GM12878 (cell line): Measurements from ENCODE around the gene SNCG. TPM values are rescaled to one million over a fixed set of nuclear protein-coding genes. Genes with fewer than 3 reads are reported as not detected.
"Not testable (repeated sequence)": the region's sequence is repeated elsewhere in the genome, so short reads cannot be mapped to it uniquely, and the experiment has no call there.

Experiments used
- ATAC-seq: fragments of 200-7000 bp; cut with Tn5 transposase; 3 replicates; pipeline ENCODE4 v1.9.1; 2020; ENCODE audit warnings: mild to moderate bottlenecking, moderate library complexity
- BruUV-seq: library from RNA; stranded (reverse); fragments of 400-500 nt; replicated peaks from 2 replicates; lab custom pipeline; 2021; lab: Mats Ljungman, UMichigan
- CTCF ChIA-PET: fragments of 300-600 bp; sonication (Branson Sonifier 250); formaldehyde crosslinking; extraction: SDS; loops from one replicate; lab custom pipeline; 2021; ENCODE audit warnings: inconsistent platforms; lab: Yijun Ruan, JAX
- POLR2A ChIA-PET: fragments of 350-600 bp; formaldehyde crosslinking; extraction: SDS; loops from one replicate; lab custom pipeline; 2021; ENCODE audit warnings: inconsistent platforms; lab: Charles Lee
- RAD21 ChIA-PET: fragments of 300-600 bp; sonication (Branson Sonifier 250); formaldehyde crosslinking; loops from one replicate; lab custom pipeline; 2023; ENCODE audit warnings: antibody characterized with exemption; ENCODE audit not compliant: unreplicated experiment; lab: Charles Lee
- SMC1A ChIA-PET: fragments of 300-600 bp; sonication (Branson Sonifier 250); formaldehyde crosslinking; loops from one replicate; lab custom pipeline; 2023; ENCODE audit not compliant: unreplicated experiment, uncharacterized antibody; lab: Charles Lee
- DNase-seq: peaks from one replicate; pipeline ENCODE4 v3.0.0-alpha.2; 2011; ENCODE audit warnings: low read depth, low spot score
- FAIRE-seq: peaks from 3 replicates; lab custom pipeline; 2011; peaks lifted over from hg19 to GRCh38; lab: Jason Lieb, UNC
- H2AFZ ChIP-seq: 2 replicates; pipeline ENCODE4 v1.6.0; 2011; ENCODE audit warnings: low read depth, low read length, control low read depth; ENCODE audit not compliant: control insufficient read depth
- H3K27ac ChIP-seq: 2 replicates; pipeline ENCODE4 v1.5.1; 2011; ENCODE audit warnings: control low read depth; ENCODE audit not compliant: control insufficient read depth, insufficient read depth
- H3K27me3 ChIP-seq, 2 experiments: replicated peaks in 1 of 2; 2 replicates each; pipeline versions ENCODE4 v1.6.0 to v1.6.1; 2011; ENCODE audit warnings: low read length in 1 of 2; ENCODE audit not compliant: control insufficient read depth in 2 of 2, insufficient read depth in 2 of 2
- H3K36me3 ChIP-seq, 2 experiments: 2 replicates each; pipeline ENCODE4 v1.5.1; 2011; ENCODE audit warnings: low read length in 1 of 2; ENCODE audit not compliant: control insufficient read depth in 2 of 2, insufficient read depth in 2 of 2
- H3K4me1 ChIP-seq: 2 replicates; pipeline ENCODE4 v1.6.1; 2011; ENCODE audit warnings: mild to moderate bottlenecking, low read length, moderate library complexity, mixed read lengths; ENCODE audit not compliant: control insufficient read depth, insufficient read depth
- H3K4me2 ChIP-seq: 2 replicates; pipeline ENCODE4 v1.6.0; 2011; ENCODE audit warnings: control low read depth; ENCODE audit not compliant: control insufficient read depth, insufficient read depth
- H3K4me3 ChIP-seq: fragments of 200-600 bp; sonication (generic); 2 replicates; pipeline ENCODE4 v1.5.1; 2016
- H3K79me2 ChIP-seq: 2 replicates; pipeline ENCODE4 v1.6.0; 2011; ENCODE audit warnings: low read length; ENCODE audit not compliant: control insufficient read depth, insufficient read depth
- H3K9ac ChIP-seq: 2 replicates; pipeline ENCODE4 v1.8.0; 2011; ENCODE audit warnings: low read length, control low read depth, mixed read lengths; ENCODE audit not compliant: control insufficient read depth, insufficient read depth
- H3K9me3 ChIP-seq: replicated peaks from 3 replicates; pipeline ENCODE4 v1.5.1; 2011; ENCODE audit warnings: mild to moderate bottlenecking, low read length; ENCODE audit not compliant: control insufficient read depth, insufficient read depth
- H4K20me1 ChIP-seq: 2 replicates; pipeline ENCODE4 v1.6.0; 2011; ENCODE audit not compliant: control insufficient read depth, insufficient read depth
- CHD2 ChIP-seq: IDR thresholded peaks from 2 replicates; pipeline ENCODE4 v1.6.1; 2011; ENCODE audit warnings: low read depth, low read length, improper control_type of control experiment, borderline replicate concordance
- JUND ChIP-seq: IDR thresholded peaks from 2 replicates; pipeline ENCODE4 v1.6.1; 2012; ENCODE audit warnings: low read depth, mild to moderate bottlenecking, low read length, improper control_type of control experiment, moderate library complexity
- NRF1 ChIP-seq: conservative IDR thresholded peaks from 2 replicates; pipeline ENCODE4 v1.6.1; 2011; ENCODE audit warnings: mild to moderate bottlenecking, low read depth, low read length, improper control_type of control experiment
- POLR2A ChIP-seq: IDR thresholded peaks from 2 replicates; pipeline ENCODE4 v1.6.1; 2011; ENCODE audit warnings: low read depth, mild to moderate bottlenecking, low read length
- RAD21 ChIP-seq: IDR thresholded peaks from 2 replicates; pipeline ENCODE4 v1.6.1; 2011; ENCODE audit warnings: mild to moderate bottlenecking, low read depth, low read length, moderate library complexity; ENCODE audit not compliant: insufficient read depth
- RCOR1 ChIP-seq: conservative IDR thresholded peaks from 2 replicates; pipeline ENCODE4 v1.6.1; 2012; ENCODE audit warnings: low read depth, low read length, improper control_type of control experiment
- YBX1 ChIP-seq: fragments of 450-650 bp; IDR thresholded peaks from 2 replicates; pipeline ENCODE4 v1.6.1; 2016; ENCODE audit warnings: antibody characterized with exemption
- ZZZ3 ChIP-seq: IDR thresholded peaks from 2 replicates; pipeline ENCODE4 v1.6.1; 2011; ENCODE audit warnings: low read depth; ENCODE audit not compliant: control insufficient read depth, insufficient read length
- WGBS: methylation state at CpG from one replicate; pipeline ENCODE4 v1.1.6; 2016; ENCODE audit warnings: low lambda C conversion rate; ENCODE audit not compliant: insufficient replicate concordance, insufficient coverage; ENCODE audit errors: missing lambda C conversion rate; 5-methylcytosine and 5-hydroxymethylcytosine counted together
- in situ Hi-C: fragments of 300-500 bp; cut with MboI; formaldehyde crosslinking; loops from 9 replicates; pipeline ENCODE4 v1.14.3; 2018; ENCODE audit warnings: mixed read lengths
- intact Hi-C: fragments of 100-400 bp; cut with micrococcal nuclease; formaldehyde crosslinking; loops from one replicate; pipeline ENCODE4 v1.14.2; 2022; ENCODE audit not compliant: unreplicated experiment
- polyA plus RNA-seq, 11 experiments: library from polyadenylated mRNA; depleted of rRNA in 4 of 11; unstranded in 6 of 11; stranded (reverse) in 5 of 11; fragments of >200 nt; fragmentation: Nextera tagmentation in 4 of 11; fragmentation: Illumina TruSeq in 1 of 11; extraction: Ambion mirVana in 4 of 11; extraction: Trizol in 1 of 11; gene quantifications; 1 replicate in 1 of 11; 2 replicates in 10 of 11; pipeline versions ENCODE4 v1.2.1 to v1.2.3, GENCODE V29; 2011 to 2016; ENCODE audit warnings: inconsistent platforms in 2 of 11, missing spikeins in 2 of 11, low read depth in 1 of 11
- total RNA-seq, 4 experiments: library from RNA; depleted of rRNA in 3 of 4; stranded (reverse); fragments of >200 nt in 3 of 4; fragmentation: Illumina TruSeq in 1 of 4; extraction: Trizol in 1 of 4; gene quantifications; 2 replicates each; pipeline versions ENCODE4 v1.2.1 to v1.2.3, GENCODE V29; 2013 to 2021
- TF ChIP-seq, protein P1 (sequence below): fragments of 150-350 bp; IDR thresholded peaks from 2 replicates; pipeline ENCODE4 v1.6.1; 2016; ENCODE audit warnings: low read depth, low read length
- TF ChIP-seq, protein P2 (sequence below): IDR thresholded peaks from 2 replicates; pipeline ENCODE4 v1.6.1; 2011; ENCODE audit warnings: low read depth, mild to moderate bottlenecking, low read length, moderate library complexity, borderline replicate concordance; ENCODE audit errors: extremely low read depth

The SNCG gene
- total and polyA plus RNA-seq, 10 of the 15 experiments (the other 5 are each of a cell fraction or from before 2014, with no cell fraction given), result 0.22 to 1.3 (median 0.42) TPM; not detected in 6

DNA sequence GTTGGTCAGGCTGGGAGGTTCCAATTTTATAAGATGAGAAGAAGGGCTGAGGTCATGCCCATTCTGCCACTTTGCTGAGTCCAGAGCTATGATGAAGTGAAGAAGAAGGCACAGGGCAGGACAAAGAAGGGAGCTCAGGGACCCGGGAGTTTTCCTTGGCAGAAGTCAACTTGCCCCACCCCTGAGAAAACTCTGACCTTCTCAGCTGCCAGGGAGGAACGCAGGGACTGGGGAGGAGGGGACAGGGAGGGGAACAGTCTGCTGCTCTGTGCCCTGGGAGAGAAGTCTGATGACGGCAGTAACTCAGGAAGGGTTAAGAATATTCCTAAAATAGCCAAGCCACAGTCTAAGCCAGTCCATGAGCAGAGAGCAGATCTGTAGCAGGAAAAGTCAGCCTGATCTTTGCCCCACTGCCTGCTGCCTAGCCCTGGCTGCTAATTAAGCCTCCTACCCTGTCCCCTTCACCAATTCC is 21.6 kb downstream of the SNCG start (continued):
- no peak for TF ChIP-seq JUND
- no peak for TF ChIP-seq NRF1
- TF ChIP-seq RCOR1, result no peak
- TF ChIP-seq ZZZ3, result no peak
- TF ChIP-seq RAD21, result no peak
- TF ChIP-seq YBX1, result no peak
- TF ChIP-seq, all 136 proteins: peak for 0

DNA sequence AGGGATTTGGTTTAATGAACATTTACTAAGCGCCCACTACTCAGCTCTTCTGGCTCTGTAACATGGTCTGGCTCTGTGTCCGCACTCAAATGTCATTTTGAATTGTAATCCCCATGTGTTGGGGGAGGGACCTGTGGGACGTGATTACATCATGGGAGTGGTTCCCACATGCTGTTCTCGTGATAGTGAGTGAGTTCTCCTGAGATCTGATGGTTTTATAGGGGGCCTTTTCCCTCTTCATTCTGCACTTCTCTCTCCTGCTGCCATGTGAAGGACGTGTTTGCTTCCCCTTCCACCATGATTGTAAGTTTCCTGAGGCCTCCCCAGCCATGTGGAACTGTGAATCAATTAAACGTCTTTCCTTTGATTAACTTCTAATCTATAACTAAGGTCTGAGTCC is 22.6 kb downstream of the SNCG start:
- FAIRE-seq, RAD21 ChIA-PET, H3K27me3 ChIP-seq, H3K4me2 ChIP-seq, DNase-seq, H4K20me1 ChIP-seq, ATAC-seq, BruUV-seq, H3K36me3 ChIP-seq, intact Hi-C loops, H3K9ac ChIP-seq, H2AFZ ChIP-seq, SMC1A ChIA-PET, H3K9me3 ChIP-seq, H3K4me1 ChIP-seq, in situ Hi-C loops, H3K27ac ChIP-seq, POLR2A ChIA-PET, H3K79me2 ChIP-seq, H3K4me3 ChIP-seq: not testable (repeated sequence)
- CTCF ChIA-PET, result interaction anchor here (0.6 kb wide), 1 partner anchor 11 kb away, joined by 3 read pairs; no protein-coding TSS in a partner anchor
- WGBS, result 24% methylated on average over 6 of the region's 6 CpGs

DNA sequence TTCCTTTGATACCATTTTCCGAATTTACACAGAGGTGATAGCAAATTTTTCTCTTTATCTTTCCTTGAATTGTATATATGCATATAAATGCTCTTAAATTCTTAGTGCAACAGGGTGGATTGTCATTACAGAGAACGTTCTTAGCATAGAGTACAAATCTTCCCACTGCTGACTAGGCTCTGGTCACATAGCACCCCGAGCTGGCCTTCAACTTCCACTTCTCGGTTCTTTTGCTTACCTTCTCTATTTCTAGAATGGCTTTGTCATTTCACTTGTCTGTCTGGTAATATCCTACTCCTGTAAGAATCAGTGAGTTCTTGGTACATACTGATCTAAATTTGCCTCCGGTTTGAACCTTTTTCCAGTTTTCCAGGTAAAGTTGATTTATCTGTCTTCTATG is 23.3 kb downstream of the SNCG start:
- CTCF ChIA-PET, result no interaction called here
- POLR2A ChIA-PET, result no interaction called here
- no TSS peak for BruUV-seq
- TF ChIP-seq, protein P1, sequence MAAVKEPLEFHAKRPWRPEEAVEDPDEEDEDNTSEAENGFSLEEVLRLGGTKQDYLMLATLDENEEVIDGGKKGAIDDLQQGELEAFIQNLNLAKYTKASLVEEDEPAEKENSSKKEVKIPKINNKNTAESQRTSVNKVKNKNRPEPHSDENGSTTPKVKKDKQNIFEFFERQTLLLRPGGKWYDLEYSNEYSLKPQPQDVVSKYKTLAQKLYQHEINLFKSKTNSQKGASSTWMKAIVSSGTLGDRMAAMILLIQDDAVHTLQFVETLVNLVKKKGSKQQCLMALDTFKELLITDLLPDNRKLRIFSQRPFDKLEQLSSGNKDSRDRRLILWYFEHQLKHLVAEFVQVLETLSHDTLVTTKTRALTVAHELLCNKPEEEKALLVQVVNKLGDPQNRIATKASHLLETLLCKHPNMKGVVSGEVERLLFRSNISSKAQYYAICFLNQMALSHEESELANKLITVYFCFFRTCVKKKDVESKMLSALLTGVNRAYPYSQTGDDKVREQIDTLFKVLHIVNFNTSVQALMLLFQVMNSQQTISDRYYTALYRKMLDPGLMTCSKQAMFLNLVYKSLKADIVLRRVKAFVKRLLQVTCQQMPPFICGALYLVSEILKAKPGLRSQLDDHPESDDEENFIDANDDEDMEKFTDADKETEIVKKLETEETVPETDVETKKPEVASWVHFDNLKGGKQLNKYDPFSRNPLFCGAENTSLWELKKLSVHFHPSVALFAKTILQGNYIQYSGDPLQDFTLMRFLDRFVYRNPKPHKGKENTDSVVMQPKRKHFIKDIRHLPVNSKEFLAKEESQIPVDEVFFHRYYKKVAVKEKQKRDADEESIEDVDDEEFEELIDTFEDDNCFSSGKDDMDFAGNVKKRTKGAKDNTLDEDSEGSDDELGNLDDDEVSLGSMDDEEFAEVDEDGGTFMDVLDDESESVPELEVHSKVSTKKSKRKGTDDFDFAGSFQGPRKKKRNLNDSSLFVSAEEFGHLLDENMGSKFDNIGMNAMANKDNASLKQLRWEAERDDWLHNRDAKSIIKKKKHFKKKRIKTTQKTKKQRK, result no peak
- no peak for TF ChIP-seq CHD2
- TF ChIP-seq, protein P2, sequence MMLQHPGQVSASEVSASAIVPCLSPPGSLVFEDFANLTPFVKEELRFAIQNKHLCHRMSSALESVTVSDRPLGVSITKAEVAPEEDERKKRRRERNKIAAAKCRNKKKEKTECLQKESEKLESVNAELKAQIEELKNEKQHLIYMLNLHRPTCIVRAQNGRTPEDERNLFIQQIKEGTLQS, result no peak
- no peak for TF ChIP-seq POLR2A

More for the DNA sequence above, 23.3 kb downstream of the SNCG start:
- Histone ChIP-seq H3K9me3 (no peaks in the 10 kb centered on the region), H3K27me3 (no peaks in the 10 kb centered on the region; a peak in 2 of 4 replicates), H3K4me1 (no peaks in the 10 kb centered on the region), H3K4me2 (no peak overlapping the region), H3K4me3 (no peak overlapping the region), H3K9ac (no peak overlapping the region), H4K20me1 (no peaks in the 10 kb centered on the region), H3K79me2 (no peaks in the 10 kb centered on the region), H3K36me3 (no peaks in the 10 kb centered on the region), H3K27ac (no peak overlapping the region), H2AFZ (no peak overlapping the region)
- no peak for DNase-seq
- in situ Hi-C loops, result no loop called here
- FAIRE-seq, result no peak
- SMC1A ChIA-PET, result no interaction called here
- WGBS, result 20% methylated on average over 5 of the region's 5 CpGs
- RAD21 ChIA-PET, result no interaction called here
- ATAC-seq, result no peak
- intact Hi-C loops, result no loop called here
